Measurements from ENCODE around the gene ATF7IP2. TPM values are rescaled to one million over a fixed set of nuclear protein-coding genes. Genes with fewer than 3 reads are reported as not detected.

Gene ATF7IP2
- total and polyA plus RNA-seq, 2 donors (not counting 1 experiment from before 2014, with no cell fraction given), result 0.89 to 1.2 TPM

GRCh38 chr16:10494343-10495030 lies 108.6 kb downstream of the ATF7IP2 start:
- Histone ChIP-seq H4K20me1 (ENCODE audit: control insufficient read depth, extremely low read depth, insufficient read depth, low read length) (no peaks in the 10 kb centered on the region), H3K4me2 (ENCODE audit: extremely low read depth, insufficient read depth, low read length) (no peak overlapping the region), H3K9ac (ENCODE audit: insufficient read depth, low read length) (no peak overlapping the region), H3K36me3 (ENCODE audit: control insufficient read depth, insufficient read depth, low read length) (no peaks in the 10 kb centered on the region), H3K27ac (ENCODE audit: insufficient read depth, low read length) (no peak overlapping the region), H3K4me3 (replicated peaks in 1 of 4; ENCODE audit: control extremely low read depth in 1 of 4, insufficient read depth in 1 of 4, low read depth in 3 of 4, low read length in 4 of 4) (no peak overlapping the region), H2AFZ (ENCODE audit: low read length) (no peak overlapping the region), H3K9me3 (ENCODE audit: control insufficient read depth, insufficient read depth, low read depth, low read length) (no peaks in the 10 kb centered on the region), H3K4me1 (ENCODE audit: control insufficient read depth, extremely low read depth, insufficient read depth, low read length) (no peaks in the 10 kb centered on the region), H3K27me3 (ENCODE audit: control insufficient read depth, insufficient read depth, low read length) (no peaks in the 10 kb centered on the region), H3K79me2 (ENCODE audit: control insufficient read depth, insufficient read depth, low read length) (no peaks in the 10 kb centered on the region)
- DNase-seq (ENCODE audit: low read depth in 2 of 2), result no peak
- TF ChIP-seq EZH2 (IDR thresholded peaks at IDR 0.05; ENCODE audit: low read length, missing control alignments) (no peak), CTCF (conservative IDR thresholded peaks at IDR 0.05 in 1 of 2, IDR thresholded peaks at IDR 0.05 in 1 of 2; ENCODE audit: low read depth in 1 of 2, low read length in 2 of 2) (no peak)

- no peaks in the 10 kb centered on the region for H3K9me3 ChIP-seq (ENCODE audit: control insufficient read depth, insufficient read depth, low read depth, low read length)
- no peak for TF ChIP-seq EZH2 (IDR thresholded peaks at IDR 0.05; ENCODE audit: low read length, missing control alignments)
- TF ChIP-seq CTCF (conservative IDR thresholded peaks at IDR 0.05 in 1 of 2, IDR thresholded peaks at IDR 0.05 in 1 of 2; ENCODE audit: low read depth in 1 of 2, low read length in 2 of 2), result no peak
These were observed 109.1 kb downstream of the ATF7IP2 start for GRCh38 chr16:10495031-10495345.

GRCh38 chr16:10497132-10498101 lies 111.6 kb downstream of the ATF7IP2 start:
- no peak overlapping the region for H3K9ac ChIP-seq (ENCODE audit: insufficient read depth, low read length)
- H3K79me2 ChIP-seq (ENCODE audit: control insufficient read depth, insufficient read depth, low read length), result no peaks in the 10 kb centered on the region
- H3K9me3 ChIP-seq (ENCODE audit: control insufficient read depth, insufficient read depth, low read depth, low read length), result no peaks in the 10 kb centered on the region
- no peaks in the 10 kb centered on the region for H4K20me1 ChIP-seq (ENCODE audit: control insufficient read depth, extremely low read depth, insufficient read depth, low read length)
- no peaks in the 10 kb centered on the region for H3K4me1 ChIP-seq (ENCODE audit: control insufficient read depth, extremely low read depth, insufficient read depth, low read length)
- no peaks in the 10 kb centered on the region for H3K36me3 ChIP-seq (ENCODE audit: control insufficient read depth, insufficient read depth, low read length)
- H3K4me2 ChIP-seq (ENCODE audit: extremely low read depth, insufficient read depth, low read length), result no peak overlapping the region
- no peak overlapping the region for H2AFZ ChIP-seq (ENCODE audit: low read length)
- no peak for TF ChIP-seq EZH2 (IDR thresholded peaks at IDR 0.05; ENCODE audit: low read length, missing control alignments)
- no peak for TF ChIP-seq CTCF (conservative IDR thresholded peaks at IDR 0.05 in 1 of 2, IDR thresholded peaks at IDR 0.05 in 1 of 2; ENCODE audit: low read depth in 1 of 2, low read length in 2 of 2)
- H3K27me3 ChIP-seq (ENCODE audit: control insufficient read depth, insufficient read depth, low read length), result no peaks in the 10 kb centered on the region
- H3K4me3 ChIP-seq (replicated peaks in 1 of 4; ENCODE audit: control extremely low read depth in 1 of 4, insufficient read depth in 1 of 4, low read depth in 3 of 4, low read length in 4 of 4), result no peak overlapping the region
- H3K27ac ChIP-seq (ENCODE audit: insufficient read depth, low read length), result no peak overlapping the region
- DNase-seq (ENCODE audit: low read depth in 2 of 2), result peak in 1 of 2 donors; percentile 19

More at GRCh38 chr16:10495031-10495345, 109.1 kb downstream of the ATF7IP2 start:
- no peak for DNase-seq (ENCODE audit: low read depth in 2 of 2)
- no peak overlapping the region for H3K27ac ChIP-seq (ENCODE audit: insufficient read depth, low read length)
- H4K20me1 ChIP-seq (ENCODE audit: control insufficient read depth, extremely low read depth, insufficient read depth, low read length), result no peaks in the 10 kb centered on the region
- H3K79me2 ChIP-seq (ENCODE audit: control insufficient read depth, insufficient read depth, low read length), result no peaks in the 10 kb centered on the region
- H3K27me3 ChIP-seq (ENCODE audit: control insufficient read depth, insufficient read depth, low read length), result no peaks in the 10 kb centered on the region
- H3K36me3 ChIP-seq (ENCODE audit: control insufficient read depth, insufficient read depth, low read length), result no peaks in the 10 kb centered on the region
- H3K4me3 ChIP-seq (replicated peaks in 1 of 4; ENCODE audit: control extremely low read depth in 1 of 4, insufficient read depth in 1 of 4, low read depth in 3 of 4, low read length in 4 of 4), result no peak overlapping the region
- no peaks in the 10 kb centered on the region for H3K4me1 ChIP-seq (ENCODE audit: control insufficient read depth, extremely low read depth, insufficient read depth, low read length)
- H3K4me2 ChIP-seq (ENCODE audit: extremely low read depth, insufficient read depth, low read length), result no peak overlapping the region
- H2AFZ ChIP-seq (ENCODE audit: low read length), result no peak overlapping the region
- H3K9ac ChIP-seq (ENCODE audit: insufficient read depth, low read length), result no peak overlapping the region
